HEK293 (cell line): ENCODE results near the gene ACSM3.

Experiments used
- CTCF ChIA-PET: fragments of 350-600 bp; formaldehyde crosslinking; extraction: SDS; loops from one replicate; lab custom pipeline; 2021; ENCODE audit warnings: antibody characterized with exemption; lab: Yijun Ruan, JAX
- POLR2A ChIA-PET: fragments of 300-600 bp; formaldehyde crosslinking; extraction: SDS; loops from one replicate; lab custom pipeline; 2020; ENCODE audit warnings: antibody characterized with exemption, inconsistent platforms; lab: Yijun Ruan, JAX
- H3K27ac ChIP-seq: fragments of 200-500 bp; sonication (Bioruptor generic); 2 replicates; pipeline ENCODE4 v1.5.1; 2014; ENCODE audit warnings: low read depth, low read length, control low read depth, inconsistent platforms; ENCODE audit errors: extremely low read depth
- H3K36me3 ChIP-seq, 2 experiments: fragments of 200-500 bp in 1 of 2; sonication (Bioruptor generic) in 1 of 2; 1 replicate in 1 of 2; 2 replicates in 1 of 2; pipeline ENCODE4 v1.5.1; 2014 to 2017; ENCODE audit warnings: inconsistent platforms in 2 of 2, low read length in 2 of 2; ENCODE audit not compliant: control insufficient read depth in 2 of 2, insufficient read depth in 1 of 2
- H3K4me1 ChIP-seq: fragments of 200-500 bp; sonication (Bioruptor generic); 2 replicates; pipeline ENCODE4 v1.5.1; 2014; ENCODE audit warnings: mild to moderate bottlenecking, low read length, inconsistent platforms; ENCODE audit not compliant: control insufficient read depth, insufficient read depth
- H3K4me3 ChIP-seq: 2 replicates; pipeline ENCODE4 v1.5.1; 2011; ENCODE audit warnings: low read depth, mild to moderate bottlenecking, control low read depth, low read length, moderate library complexity
- H3K9me3 ChIP-seq: fragments of 200-500 bp; sonication (Bioruptor generic); 2 replicates; pipeline ENCODE4 v1.5.1; 2014; ENCODE audit warnings: low read depth, low read length, inconsistent platforms; ENCODE audit not compliant: control insufficient read depth, insufficient read depth
- FEZF1 ChIP-seq: fragments of 450-650 bp; formaldehyde crosslinking; IDR thresholded peaks from 2 replicates; pipeline ENCODE4 v1.5.1; 2016; ENCODE audit warnings: missing biosample characterization, missing genetic modification characterization
- HOXC10 ChIP-seq: sonication (generic); formaldehyde crosslinking; IDR thresholded peaks from 2 replicates; pipeline ENCODE4 v1.8.1; 2023; ENCODE audit warnings: mild to moderate bottlenecking, missing genetic modification reagents
- KLF1 ChIP-seq: fragments of 450-650 bp; formaldehyde crosslinking; IDR thresholded peaks from 2 replicates; pipeline ENCODE4 v1.5.1; 2016; ENCODE audit warnings: missing biosample characterization, missing genetic modification characterization
- PRDM1 ChIP-seq: fragments of 450-650 bp; formaldehyde crosslinking; IDR thresholded peaks from 2 replicates; pipeline ENCODE4; 2016; ENCODE audit warnings: missing biosample characterization, missing genetic modification characterization
- ZBTB1 ChIP-seq: fragments of 450-650 bp; formaldehyde crosslinking; IDR thresholded peaks from 2 replicates; pipeline ENCODE4 v1.5.1; 2016; ENCODE audit warnings: missing biosample characterization, missing genetic modification characterization
- ZNF248 ChIP-seq: fragments of 450-650 bp; formaldehyde crosslinking; IDR thresholded peaks from 2 replicates; pipeline ENCODE4 v1.5.1; 2017; ENCODE audit warnings: missing biosample characterization, missing genetic modification characterization
- ZNF292 ChIP-seq: fragments of 450-650 bp; formaldehyde crosslinking; IDR thresholded peaks from 2 replicates; pipeline ENCODE4 v1.5.1; 2016; ENCODE audit warnings: low read depth, missing biosample characterization, missing genetic modification characterization, borderline replicate concordance
- ZNF341 ChIP-seq: fragments of 450-650 bp; formaldehyde crosslinking; IDR thresholded peaks from 2 replicates; pipeline ENCODE4; 2016; ENCODE audit warnings: low read depth, missing biosample characterization, missing genetic modification characterization
- ZNF394 ChIP-seq: fragments of 450-650 bp; formaldehyde crosslinking; IDR thresholded peaks from 2 replicates; pipeline ENCODE4 v1.5.1; 2016; ENCODE audit warnings: missing biosample characterization, missing genetic modification characterization, mild to moderate bottlenecking, moderate library complexity, borderline replicate concordance
- ZNF416 ChIP-seq: fragments of 450-650 bp; formaldehyde crosslinking; IDR thresholded peaks from 2 replicates; pipeline ENCODE4 v1.5.1; 2016; ENCODE audit warnings: missing biosample characterization, missing genetic modification characterization
- ZNF544 ChIP-seq: fragments of 450-650 bp; formaldehyde crosslinking; IDR thresholded peaks from 2 replicates; pipeline ENCODE4 v1.5.0; 2017; ENCODE audit warnings: missing biosample characterization, missing genetic modification characterization
- ZNF561 ChIP-seq: fragments of 450-650 bp; IDR thresholded peaks from 2 replicates; pipeline ENCODE4 v1.5.1; 2018; ENCODE audit warnings: missing biosample characterization, missing genetic modification characterization, borderline replicate concordance
- ZNF624 ChIP-seq: fragments of 450-650 bp; formaldehyde crosslinking; IDR thresholded peaks from 2 replicates; pipeline ENCODE4 v1.5.1; 2017; ENCODE audit warnings: missing biosample characterization, missing genetic modification characterization
- ZNF654 ChIP-seq: fragments of 450-650 bp; formaldehyde crosslinking; IDR thresholded peaks from 2 replicates; pipeline ENCODE4 v1.5.1; 2016; ENCODE audit warnings: low read depth, missing biosample characterization, missing genetic modification characterization
- ZNF76 ChIP-seq: fragments of 450-650 bp; formaldehyde crosslinking; IDR thresholded peaks from 2 replicates; pipeline ENCODE4; 2016; ENCODE audit warnings: low read depth, missing biosample characterization, missing genetic modification characterization, borderline replicate concordance
- ZNF792 ChIP-seq: fragments of 450-650 bp; formaldehyde crosslinking; IDR thresholded peaks from 2 replicates; pipeline ENCODE4 v1.5.1; 2016; ENCODE audit warnings: missing biosample characterization, missing genetic modification characterization
- TF ChIP-seq, protein P1 (sequence below): fragments of 450-650 bp; formaldehyde crosslinking; IDR thresholded peaks from 2 replicates; pipeline ENCODE4 v1.5.1; 2016; ENCODE audit warnings: missing biosample characterization, missing genetic modification characterization
- TF ChIP-seq, protein P2 (sequence below): fragments of 450-650 bp; formaldehyde crosslinking; IDR thresholded peaks from 2 replicates; pipeline ENCODE4 v1.5.1; 2017; ENCODE audit warnings: missing biosample characterization, missing genetic modification characterization
- TF ChIP-seq, protein P3 (sequence below): fragments of 450-650 bp; formaldehyde crosslinking; conservative IDR thresholded peaks from 2 replicates; pipeline ENCODE4 v1.5.1; 2016; ENCODE audit warnings: low read depth, missing biosample characterization, missing genetic modification characterization

Gene ACSM3

DNA sequence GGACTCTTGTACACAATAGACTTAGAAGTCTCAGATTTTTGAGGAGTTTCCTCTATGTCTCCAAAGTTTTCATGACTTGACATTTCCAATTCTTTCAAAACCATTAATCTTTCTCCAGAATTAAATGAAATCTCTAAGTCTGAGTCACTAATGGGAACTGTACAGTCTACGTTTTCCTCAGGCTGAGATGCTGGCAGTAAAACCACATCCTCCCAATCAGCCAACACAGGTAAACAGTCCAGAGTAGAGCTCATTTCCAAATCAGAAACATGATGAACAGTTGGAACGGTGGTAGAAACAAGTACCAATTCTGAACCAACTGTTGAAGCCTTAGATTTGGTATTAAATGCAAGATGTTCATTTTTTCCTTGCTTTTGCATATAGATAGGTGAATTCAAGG, 34.5 kb downstream of the ACSM3 start (continued):
- TF ChIP-seq ZNF341 (tag by site-specific recombination) (no peak), ZNF76 (tag by site-specific recombination) (no peak), ZNF624 (tag by site-specific recombination) (no peak), FEZF1 (tag by site-specific recombination) (no peak), KLF1 (no peak), HOXC10 (no peak), ZNF394 (tag by site-specific recombination) (no peak)

DNA sequence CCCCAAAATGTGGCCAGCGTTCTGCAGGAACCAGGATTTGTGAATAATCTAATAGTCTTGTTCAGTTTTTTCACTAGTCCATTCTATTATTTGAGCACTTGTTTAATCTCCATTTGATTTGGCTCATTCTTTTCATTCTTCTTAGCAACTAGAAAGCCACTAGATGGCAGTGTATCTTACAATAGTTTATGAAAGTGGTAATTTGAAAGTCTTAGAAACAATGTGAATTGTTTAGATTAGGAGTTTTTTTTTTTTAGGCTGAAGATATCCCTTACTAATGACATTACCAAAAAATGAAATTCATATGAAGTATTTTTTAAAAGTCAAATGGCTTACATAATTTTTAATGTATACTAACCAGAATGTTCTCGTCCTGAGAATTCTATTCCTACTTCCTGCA, 35.8 kb downstream of the ACSM3 start:
- ChIA-PET POLR2A (no interaction called here), CTCF (interaction anchor here (0.7 to 1.9 kb wide), 9 partner anchors 8 to 1603 kb away, joined by 3 to 6 read pairs (median 4); no protein-coding TSS in a partner anchor)
- Histone ChIP-seq H3K4me1 (no peaks in the 10 kb centered on the region), H3K36me3 (peaks cover 43 to 62% of the 10 kb centered on the region in 2 experiments), H3K27ac (no peak overlapping the region), H3K9me3 (no peaks in the 10 kb centered on the region), H3K4me3 (no peak overlapping the region)
- TF ChIP-seq PRDM1 (tag by site-specific recombination) = peak; percentile 82
- TF ChIP-seq, protein P1, sequence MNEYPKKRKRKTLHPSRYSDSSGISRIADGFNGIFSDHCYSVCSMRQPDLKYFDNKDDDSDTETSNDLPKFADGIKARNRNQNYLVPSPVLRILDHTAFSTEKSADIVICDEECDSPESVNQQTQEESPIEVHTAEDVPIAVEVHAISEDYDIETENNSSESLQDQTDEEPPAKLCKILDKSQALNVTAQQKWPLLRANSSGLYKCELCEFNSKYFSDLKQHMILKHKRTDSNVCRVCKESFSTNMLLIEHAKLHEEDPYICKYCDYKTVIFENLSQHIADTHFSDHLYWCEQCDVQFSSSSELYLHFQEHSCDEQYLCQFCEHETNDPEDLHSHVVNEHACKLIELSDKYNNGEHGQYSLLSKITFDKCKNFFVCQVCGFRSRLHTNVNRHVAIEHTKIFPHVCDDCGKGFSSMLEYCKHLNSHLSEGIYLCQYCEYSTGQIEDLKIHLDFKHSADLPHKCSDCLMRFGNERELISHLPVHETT (tag by site-specific recombination) = no peak
- peak; percentile 55 for TF ChIP-seq ZNF654 (tag by site-specific recombination)

DNA sequence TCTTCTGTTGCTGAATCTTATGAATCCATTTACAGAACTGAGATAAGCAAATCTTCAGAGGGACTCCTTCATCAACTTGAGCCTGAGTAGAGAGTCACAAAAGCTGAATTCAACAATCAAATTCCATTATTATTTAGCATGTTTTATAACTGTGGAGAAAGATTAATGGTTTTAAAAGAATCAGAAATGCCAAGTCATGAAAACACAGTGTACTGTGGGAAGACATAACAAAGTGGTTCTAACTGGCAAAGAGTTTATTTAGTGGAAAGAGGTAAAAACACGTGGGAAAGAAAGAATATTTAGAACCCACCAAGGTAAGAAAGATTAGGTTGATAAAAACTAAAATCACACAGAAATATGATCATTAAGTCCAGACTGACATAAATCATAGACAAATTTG, 37.5 kb downstream of the ACSM3 start:
- Histone ChIP-seq H3K4me3 (no peak overlapping the region), H3K4me1 (no peaks in the 10 kb centered on the region), H3K36me3 (peaks cover 43 to 53% of the 10 kb centered on the region in 2 experiments), H3K9me3 (no peaks in the 10 kb centered on the region), H3K27ac (no peak overlapping the region)
- POLR2A ChIA-PET = no interaction called here
- CTCF ChIA-PET = interaction anchor here (0.6 to 1.9 kb wide), 3 partner anchors 25 to 464 kb away, joined by 3 to 6 read pairs (median 4); no protein-coding TSS in a partner anchor
- TF ChIP-seq, protein P2, sequence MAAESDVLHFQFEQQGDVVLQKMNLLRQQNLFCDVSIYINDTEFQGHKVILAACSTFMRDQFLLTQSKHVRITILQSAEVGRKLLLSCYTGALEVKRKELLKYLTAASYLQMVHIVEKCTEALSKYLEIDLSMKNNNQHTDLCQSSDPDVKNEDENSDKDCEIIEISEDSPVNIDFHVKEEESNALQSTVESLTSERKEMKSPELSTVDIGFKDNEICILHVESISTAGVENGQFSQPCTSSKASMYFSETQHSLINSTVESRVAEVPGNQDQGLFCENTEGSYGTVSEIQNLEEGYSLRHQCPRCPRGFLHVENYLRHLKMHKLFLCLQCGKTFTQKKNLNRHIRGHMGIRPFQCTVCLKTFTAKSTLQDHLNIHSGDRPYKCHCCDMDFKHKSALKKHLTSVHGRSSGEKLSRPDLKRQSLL (tag by site-specific recombination) = no peak
- TF ChIP-seq ZNF292 (tag by site-specific recombination) (no peak), ZNF341 (tag by site-specific recombination) (no peak), ZBTB1 (tag by site-specific recombination) (no peak), ZNF561 (tag by site-specific recombination) (no peak), ZNF248 (no peak), ZNF416 (no peak), ZNF624 (tag by site-specific recombination) (no peak), ZNF544 (tag by site-specific recombination) (no peak), ZNF792 (tag by site-specific recombination) (no peak)
- TF ChIP-seq, protein P3, sequence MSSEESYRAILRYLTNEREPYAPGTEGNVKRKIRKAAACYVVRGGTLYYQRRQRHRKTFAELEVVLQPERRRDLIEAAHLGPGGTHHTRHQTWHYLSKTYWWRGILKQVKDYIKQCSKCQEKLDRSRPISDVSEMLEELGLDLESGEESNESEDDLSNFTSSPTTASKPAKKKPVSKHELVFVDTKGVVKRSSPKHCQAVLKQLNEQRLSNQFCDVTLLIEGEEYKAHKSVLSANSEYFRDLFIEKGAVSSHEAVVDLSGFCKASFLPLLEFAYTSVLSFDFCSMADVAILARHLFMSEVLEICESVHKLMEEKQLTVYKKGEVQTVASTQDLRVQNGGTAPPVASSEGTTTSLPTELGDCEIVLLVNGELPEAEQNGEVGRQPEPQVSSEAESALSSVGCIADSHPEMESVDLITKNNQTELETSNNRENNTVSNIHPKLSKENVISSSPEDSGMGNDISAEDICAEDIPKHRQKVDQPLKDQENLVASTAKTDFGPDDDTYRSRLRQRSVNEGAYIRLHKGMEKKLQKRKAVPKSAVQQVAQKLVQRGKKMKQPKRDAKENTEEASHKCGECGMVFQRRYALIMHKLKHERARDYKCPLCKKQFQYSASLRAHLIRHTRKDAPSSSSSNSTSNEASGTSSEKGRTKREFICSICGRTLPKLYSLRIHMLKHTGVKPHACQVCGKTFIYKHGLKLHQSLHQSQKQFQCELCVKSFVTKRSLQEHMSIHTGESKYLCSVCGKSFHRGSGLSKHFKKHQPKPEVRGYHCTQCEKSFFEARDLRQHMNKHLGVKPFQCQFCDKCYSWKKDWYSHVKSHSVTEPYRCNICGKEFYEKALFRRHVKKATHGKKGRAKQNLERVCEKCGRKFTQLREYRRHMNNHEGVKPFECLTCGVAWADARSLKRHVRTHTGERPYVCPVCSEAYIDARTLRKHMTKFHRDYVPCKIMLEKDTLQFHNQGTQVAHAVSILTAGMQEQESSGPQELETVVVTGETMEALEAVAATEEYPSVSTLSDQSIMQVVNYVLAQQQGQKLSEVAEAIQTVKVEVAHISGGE (tag by site-specific recombination) = no peak
